Prostate gland (tissue), 2 donors: ENCODE measurements around the gene LCN9. TPM values are rescaled to one million over a fixed set of nuclear protein-coding genes. Genes with fewer than 3 reads are reported as not detected.
"Not testable (repeated sequence)": the region's sequence is repeated elsewhere in the genome, so short reads cannot be mapped to it uniquely, and the experiment has no call there.

ENCODE experiments used
- DNase-seq: peaks from one replicate; pipeline ENCODE4 v3.0.0-alpha.2; 2019; ENCODE audit warnings: low spot score
- H3K27ac ChIP-seq, 2 donors: fragments of 200-600 bp; sonication (generic); 2 replicates each; pipeline ENCODE4 v1.5.1; 2017 to 2019
- H3K27me3 ChIP-seq: fragments of 200-600 bp; sonication (generic); replicated peaks from 2 replicates; pipeline ENCODE4 v1.5.1; 2019; ENCODE audit not compliant: insufficient read depth
- H3K36me3 ChIP-seq, 2 donors: fragments of 200-600 bp; sonication (generic); 1 replicate in 1 of 2; 2 replicates in 1 of 2; pipeline versions ENCODE4 v1.5.1 to v1.8.1; 2017 to 2019
- H3K4me1 ChIP-seq: fragments of 200-600 bp; sonication (generic); replicated peaks from 2 replicates; pipeline ENCODE4 v1.5.1; 2019
- H3K4me3 ChIP-seq, 2 donors: fragments of 200-600 bp; sonication (generic); 2 replicates each; pipeline ENCODE4 v1.5.1; 2017 to 2019
- H3K9me3 ChIP-seq: fragments of 200-600 bp; sonication (generic); 2 replicates; pipeline ENCODE4 v1.5.1; 2017
- POLR2A ChIP-seq: fragments of 450-650 bp; IDR thresholded peaks from one replicate; pipeline ENCODE4 v1.6.1; 2016; ENCODE audit warnings: antibody characterized with exemption, mild to moderate bottlenecking
- POLR2AphosphoS5 ChIP-seq: sonication (generic); formaldehyde crosslinking; IDR thresholded peaks from one replicate; pipeline ENCODE4 v1.6.1; 2017; ENCODE audit warnings: antibody characterized with exemption
- WGBS: methylation state at CpG from one replicate; pipeline ENCODE4 v1.1.5; 2018; 5-methylcytosine and 5-hydroxymethylcytosine counted together
- intact Hi-C: fragments of 100-400 bp; cut with DNase I; formaldehyde crosslinking; loops from one replicate; pipeline ENCODE4 v1.14.2; 2022
- total RNA-seq, 2 donors: library from RNA; depleted of rRNA; stranded (reverse); fragments of >200 nt; gene quantifications; one replicate each; pipeline ENCODE4 v1.1.0, GENCODE V29; 2016
- TF ChIP-seq, protein P1 (sequence below), 4 experiments: fragments of 200-600 bp in 2 of 4; fragments of 450-650 bp in 2 of 4; sonication (generic) in 2 of 4; IDR thresholded peaks; 1 replicate in 3 of 4; 2 replicates in 1 of 4; pipeline ENCODE4 v1.5.1; 2016 to 2019; ENCODE audit warnings: antibody characterized with exemption in 4 of 4, mild to moderate bottlenecking in 2 of 4, moderate library complexity in 2 of 4

The LCN9 gene
- total RNA-seq, 2 donors from 2014 or later: not detected

- DNase-seq: no peak
- Histone ChIP-seq H3K4me3 (no peak overlapping the region), H3K27me3 (peaks cover 3% of the 10 kb centered on the region), H3K36me3 (no peaks in the 10 kb centered on the region), H3K4me1 (no peaks in the 10 kb centered on the region), H3K9me3 (no peaks in the 10 kb centered on the region), H3K27ac (no peak overlapping the region)
- TF ChIP-seq POLR2A: no peak
- TF ChIP-seq POLR2AphosphoS5: no peak
- TF ChIP-seq, protein P1, sequence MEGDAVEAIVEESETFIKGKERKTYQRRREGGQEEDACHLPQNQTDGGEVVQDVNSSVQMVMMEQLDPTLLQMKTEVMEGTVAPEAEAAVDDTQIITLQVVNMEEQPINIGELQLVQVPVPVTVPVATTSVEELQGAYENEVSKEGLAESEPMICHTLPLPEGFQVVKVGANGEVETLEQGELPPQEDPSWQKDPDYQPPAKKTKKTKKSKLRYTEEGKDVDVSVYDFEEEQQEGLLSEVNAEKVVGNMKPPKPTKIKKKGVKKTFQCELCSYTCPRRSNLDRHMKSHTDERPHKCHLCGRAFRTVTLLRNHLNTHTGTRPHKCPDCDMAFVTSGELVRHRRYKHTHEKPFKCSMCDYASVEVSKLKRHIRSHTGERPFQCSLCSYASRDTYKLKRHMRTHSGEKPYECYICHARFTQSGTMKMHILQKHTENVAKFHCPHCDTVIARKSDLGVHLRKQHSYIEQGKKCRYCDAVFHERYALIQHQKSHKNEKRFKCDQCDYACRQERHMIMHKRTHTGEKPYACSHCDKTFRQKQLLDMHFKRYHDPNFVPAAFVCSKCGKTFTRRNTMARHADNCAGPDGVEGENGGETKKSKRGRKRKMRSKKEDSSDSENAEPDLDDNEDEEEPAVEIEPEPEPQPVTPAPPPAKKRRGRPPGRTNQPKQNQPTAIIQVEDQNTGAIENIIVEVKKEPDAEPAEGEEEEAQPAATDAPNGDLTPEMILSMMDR (IDR thresholded peaks at IDR 0.05): no peak
- intact Hi-C loops: no loop called here
- 52% methylated on average over 17 of the region's 17 CpGs for WGBS
These were observed 8.5 kb downstream of the LCN9 start for GRCh38 chr9:135671591-135672041.

GRCh38 chr9:135672786-135673185, 9.7 kb downstream of the LCN9 start:
- H3K36me3 ChIP-seq, H3K27ac ChIP-seq, H3K4me3 ChIP-seq, intact Hi-C loops, DNase-seq, H3K9me3 ChIP-seq, H3K27me3 ChIP-seq, H3K4me1 ChIP-seq: not testable (repeated sequence)
- WGBS: 81% methylated on average over 7 of the region's 7 CpGs

DNA sequence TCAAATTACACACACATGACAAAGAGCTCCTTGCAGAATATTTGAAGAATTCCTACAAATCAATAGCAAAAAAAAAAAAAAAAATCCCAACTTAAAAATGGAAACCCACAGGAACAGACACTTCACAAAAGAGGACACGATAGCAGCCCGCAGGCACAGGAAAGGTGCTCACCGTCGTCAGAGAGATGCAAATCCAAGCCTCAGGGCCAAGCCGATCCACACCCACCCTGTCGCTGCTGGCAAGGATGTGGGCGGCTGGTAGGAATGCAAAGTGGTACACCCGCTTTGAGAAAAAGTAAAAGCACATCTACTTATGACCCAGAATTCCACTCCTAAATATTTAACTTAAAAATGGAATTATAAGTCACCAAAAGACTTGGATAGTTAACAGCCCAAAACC, 10.8 kb downstream of the LCN9 start:
- no peak for DNase-seq
- H3K9me3 ChIP-seq: no peaks in the 10 kb centered on the region
- no peaks in the 10 kb centered on the region for H3K4me1 ChIP-seq
- TF ChIP-seq, protein P1 (IDR thresholded peaks at IDR 0.05): no peak
- TF ChIP-seq POLR2A: no peak
- TF ChIP-seq POLR2AphosphoS5: no peak
- intact Hi-C loops: no loop called here
- peaks cover 3% of the 10 kb centered on the region for H3K27me3 ChIP-seq
- no peak overlapping the region for H3K4me3 ChIP-seq
- no peaks in the 10 kb centered on the region for H3K36me3 ChIP-seq
- no peak overlapping the region for H3K27ac ChIP-seq
- 79% methylated on average over 8 of the region's 8 CpGs for WGBS

DNA sequence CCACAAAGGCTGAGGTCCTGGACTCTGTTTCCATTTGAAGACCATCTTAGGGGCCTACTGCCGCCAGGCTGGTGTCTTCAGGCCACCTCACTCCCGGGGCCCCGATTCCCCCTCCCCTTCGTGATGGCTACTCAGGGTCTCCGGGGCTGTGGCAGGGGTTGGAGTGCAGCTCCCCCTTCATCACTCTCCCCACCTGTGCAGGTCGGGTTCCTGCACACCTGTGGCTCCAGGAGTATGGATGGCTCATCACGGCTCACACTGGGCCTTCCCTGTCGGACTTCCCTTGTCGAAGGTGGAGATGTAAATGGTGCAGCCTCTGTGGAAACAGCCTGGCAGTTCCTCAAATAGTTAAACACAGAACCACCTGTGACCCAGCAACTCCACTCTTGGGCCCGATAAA, 11.9 kb downstream of the LCN9 start:
- DNase-seq: no peak
- TF ChIP-seq, protein P1 (IDR thresholded peaks at IDR 0.05): no peak
- TF ChIP-seq POLR2AphosphoS5 (no peak), POLR2A (no peak)
- intact Hi-C loops: no loop called here
- Histone ChIP-seq H3K4me3 (no peak overlapping the region), H3K9me3 (no peaks in the 10 kb centered on the region), H3K27me3 (peaks cover 3% of the 10 kb centered on the region), H3K36me3 (no peaks in the 10 kb centered on the region), H3K4me1 (no peaks in the 10 kb centered on the region), H3K27ac (no peak overlapping the region)
- 68% methylated on average over 10 of the region's 10 CpGs for WGBS

- no peaks in the 10 kb centered on the region for H3K36me3 ChIP-seq
- TF ChIP-seq POLR2A (no peak), POLR2AphosphoS5 (no peak)
- TF ChIP-seq, protein P1 (IDR thresholded peaks at IDR 0.05): no peak
- no peak overlapping the region for H3K27ac ChIP-seq
- H3K27me3 ChIP-seq: no peaks in the 10 kb centered on the region
- no peaks in the 10 kb centered on the region for H3K9me3 ChIP-seq
- no peak overlapping the region for H3K4me3 ChIP-seq
- intact Hi-C loops: no loop called here
- 82% methylated on average over 13 of the region's 13 CpGs for WGBS
- no peak for DNase-seq
- no peaks in the 10 kb centered on the region for H3K4me1 ChIP-seq
These were observed 13.8 kb downstream of the LCN9 start for GRCh38 chr9:135676891-135677290.
